Measurements from ENCODE around the gene RTEL1. TPM values are rescaled to one million over a fixed set of nuclear protein-coding genes. Genes with fewer than 3 reads are reported as not detected.

Gene RTEL1
- total RNA-seq, 3 donors from 2014 or later (not counting 1 experiment from before 2014, with no cell fraction given), result 36.3 to 52.0 (median 40.4) TPM

- 90% methylated on average over 5 of the region's 5 CpGs for WGBS (ENCODE audit: insufficient coverage)
- H3K9me3 ChIP-seq (ENCODE audit: control insufficient read depth, insufficient read depth, low read length), result no peaks in the 10 kb centered on the region
- no peak for DNase-seq
- intact Hi-C loops (cut with micrococcal nuclease), result no loop called here
- H3K36me3 ChIP-seq (ENCODE audit: control insufficient read depth, insufficient read depth, low read length), result peaks cover 23% of the 10 kb centered on the region
- H3K4me1 ChIP-seq (ENCODE audit: control insufficient read depth, insufficient read depth, low read length), result peaks cover 34% of the 10 kb centered on the region
- H3K27ac Mint-ChIP-seq, result no peak overlapping the region
- H3K9me3 Mint-ChIP-seq, result no peaks in the 10 kb centered on the region
- H3K27ac ChIP-seq (ENCODE audit: low read length), result no peak overlapping the region
- no peaks in the 10 kb centered on the region for H3K27me3 ChIP-seq (ENCODE audit: control insufficient read depth, insufficient read depth, low read length)
- TF ChIP-seq, protein P1, sequence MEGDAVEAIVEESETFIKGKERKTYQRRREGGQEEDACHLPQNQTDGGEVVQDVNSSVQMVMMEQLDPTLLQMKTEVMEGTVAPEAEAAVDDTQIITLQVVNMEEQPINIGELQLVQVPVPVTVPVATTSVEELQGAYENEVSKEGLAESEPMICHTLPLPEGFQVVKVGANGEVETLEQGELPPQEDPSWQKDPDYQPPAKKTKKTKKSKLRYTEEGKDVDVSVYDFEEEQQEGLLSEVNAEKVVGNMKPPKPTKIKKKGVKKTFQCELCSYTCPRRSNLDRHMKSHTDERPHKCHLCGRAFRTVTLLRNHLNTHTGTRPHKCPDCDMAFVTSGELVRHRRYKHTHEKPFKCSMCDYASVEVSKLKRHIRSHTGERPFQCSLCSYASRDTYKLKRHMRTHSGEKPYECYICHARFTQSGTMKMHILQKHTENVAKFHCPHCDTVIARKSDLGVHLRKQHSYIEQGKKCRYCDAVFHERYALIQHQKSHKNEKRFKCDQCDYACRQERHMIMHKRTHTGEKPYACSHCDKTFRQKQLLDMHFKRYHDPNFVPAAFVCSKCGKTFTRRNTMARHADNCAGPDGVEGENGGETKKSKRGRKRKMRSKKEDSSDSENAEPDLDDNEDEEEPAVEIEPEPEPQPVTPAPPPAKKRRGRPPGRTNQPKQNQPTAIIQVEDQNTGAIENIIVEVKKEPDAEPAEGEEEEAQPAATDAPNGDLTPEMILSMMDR (IDR thresholded peaks at IDR 0.05), result no peak
- H3K27me3 Mint-ChIP-seq (ENCODE audit: low read depth in 2 of 2), result no peaks in the 10 kb centered on the region
- H3K4me3 Mint-ChIP-seq, result no peak overlapping the region
- H3K4me1 Mint-ChIP-seq, result peaks cover 0 to 24% of the 10 kb centered on the region in 2 donors
- no peaks in the 10 kb centered on the region for H3K36me3 Mint-ChIP-seq
- no peak overlapping the region for H3K4me3 ChIP-seq (ENCODE audit: low read length)
- no peak for ATAC-seq
These were observed 42.9 kb downstream of the RTEL1 start for GRCh38 chr20:63701051-63701328.

DNA sequence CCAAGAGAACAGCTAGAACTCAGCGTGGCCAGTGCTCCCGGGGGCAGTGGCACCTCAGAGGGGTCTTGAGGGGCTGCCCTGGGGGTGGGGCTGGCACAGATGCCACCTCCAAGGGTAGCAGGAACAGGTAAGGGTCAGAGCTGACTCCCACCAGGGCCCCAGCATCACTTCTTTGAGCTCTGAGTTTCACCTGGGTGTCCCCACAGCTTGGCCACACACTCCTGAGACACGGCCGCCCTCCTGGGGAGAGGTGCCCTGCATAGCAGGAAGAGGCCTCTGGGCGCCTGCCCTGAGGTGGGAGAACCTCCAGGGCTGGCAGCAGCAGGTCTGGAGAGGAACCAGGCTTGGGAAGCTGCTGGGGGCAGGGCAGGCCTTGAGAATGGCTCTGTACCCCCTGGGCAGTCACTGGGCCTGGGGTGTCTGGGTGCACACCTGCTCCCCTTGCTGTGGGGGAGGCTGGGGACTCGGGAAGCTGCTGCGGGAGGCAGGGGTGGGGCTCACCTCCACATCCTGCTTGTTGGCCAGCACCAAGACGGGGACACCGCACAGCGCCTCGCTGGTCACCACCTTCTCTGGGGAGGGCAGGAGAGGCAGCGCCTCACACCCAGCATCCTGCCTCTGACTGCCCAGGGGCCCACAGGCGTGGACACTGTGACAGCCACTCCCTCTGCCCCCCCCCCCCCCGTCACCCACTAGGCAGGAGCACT, 43.4 kb downstream of the RTEL1 start:
- TF ChIP-seq, protein P1 (IDR thresholded peaks at IDR 0.05), result no peak
- Histone ChIP-seq H3K27ac (ENCODE audit: low read length) (no peak overlapping the region), H3K4me1 (ENCODE audit: control insufficient read depth, insufficient read depth, low read length) (peaks cover 34% of the 10 kb centered on the region), H3K27me3 (ENCODE audit: control insufficient read depth, insufficient read depth, low read length) (no peaks in the 10 kb centered on the region), H3K36me3 (ENCODE audit: control insufficient read depth, insufficient read depth, low read length) (peaks cover 24% of the 10 kb centered on the region), H3K4me3 (ENCODE audit: low read length) (no peak overlapping the region), H3K9me3 (ENCODE audit: control insufficient read depth, insufficient read depth, low read length) (no peaks in the 10 kb centered on the region)
- no peak overlapping the region for H3K27ac Mint-ChIP-seq
- ATAC-seq (no peak), DNase-seq (no peak)
- H3K27me3 Mint-ChIP-seq (ENCODE audit: low read depth in 2 of 2), result no peaks in the 10 kb centered on the region
- WGBS (ENCODE audit: insufficient coverage), result 56% methylated on average over 13 of the region's 14 CpGs
- H3K36me3 Mint-ChIP-seq, result no peaks in the 10 kb centered on the region
- H3K4me3 Mint-ChIP-seq, result no peak overlapping the region
- H3K4me1 Mint-ChIP-seq, result peaks cover 3 to 22% of the 10 kb centered on the region in 2 donors
- H3K9me3 Mint-ChIP-seq, result no peaks in the 10 kb centered on the region
- intact Hi-C loops (cut with micrococcal nuclease), result no loop called here

DNA sequence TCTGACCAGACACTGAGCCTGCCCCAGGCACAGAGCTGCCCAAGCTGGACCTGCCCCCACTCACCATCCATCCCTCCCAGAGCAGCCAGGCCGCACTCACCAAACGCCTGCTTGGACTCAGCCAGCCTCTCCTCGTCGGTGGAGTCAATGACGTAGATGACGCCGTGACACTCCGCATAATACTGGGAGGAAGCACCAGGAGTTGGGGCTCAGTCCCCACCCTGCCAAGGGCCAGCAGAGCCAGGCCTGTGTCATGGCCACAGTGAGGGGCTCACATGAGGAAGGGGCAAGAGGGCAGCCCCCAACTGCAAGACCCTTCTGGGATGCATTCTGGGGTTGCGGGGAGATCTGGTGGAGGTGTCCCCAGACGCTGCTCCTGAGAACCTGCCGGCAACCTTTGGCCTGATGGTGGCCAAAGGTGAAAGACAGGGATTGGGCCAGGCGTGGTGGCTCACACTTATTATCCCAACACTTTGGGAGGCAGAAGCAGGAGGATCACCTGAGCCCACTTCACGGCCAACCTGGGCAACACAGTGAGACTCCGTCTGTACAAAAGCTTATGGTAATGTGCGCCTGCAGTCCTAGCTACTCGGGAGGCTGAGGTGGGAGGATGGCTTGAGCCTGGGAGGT, 44.0 kb downstream of the RTEL1 start:
- no peaks in the 10 kb centered on the region for H3K36me3 Mint-ChIP-seq
- ATAC-seq, result no peak
- TF ChIP-seq, protein P1 (IDR thresholded peaks at IDR 0.05), result no peak
- no peaks in the 10 kb centered on the region for H3K27me3 ChIP-seq (ENCODE audit: control insufficient read depth, insufficient read depth, low read length)
- H3K27me3 Mint-ChIP-seq (ENCODE audit: low read depth in 2 of 2), result no peaks in the 10 kb centered on the region
- H3K9me3 ChIP-seq (ENCODE audit: control insufficient read depth, insufficient read depth, low read length), result no peaks in the 10 kb centered on the region
- peaks cover 8 to 25% of the 10 kb centered on the region in 2 donors for H3K4me1 Mint-ChIP-seq
- no peak overlapping the region for H3K4me3 Mint-ChIP-seq
- no peak overlapping the region for H3K27ac ChIP-seq (ENCODE audit: low read length)
- intact Hi-C loops (cut with micrococcal nuclease), result no loop called here
- no peak for DNase-seq
- H3K36me3 ChIP-seq (ENCODE audit: control insufficient read depth, insufficient read depth, low read length), result peaks cover 24% of the 10 kb centered on the region
- H3K9me3 Mint-ChIP-seq, result no peaks in the 10 kb centered on the region
- no peak overlapping the region for H3K4me3 ChIP-seq (ENCODE audit: low read length)
- H3K4me1 ChIP-seq (ENCODE audit: control insufficient read depth, insufficient read depth, low read length), result peaks cover 34% of the 10 kb centered on the region
- H3K27ac Mint-ChIP-seq, result no peak overlapping the region
- WGBS (ENCODE audit: insufficient coverage), result 95% methylated on average over 16 of the region's 16 CpGs

All from natural killer cell (primary cell).